Pericardium fibroblast (primary cell): ENCODE measurements around the gene ZBTB20. TPM values are rescaled to one million over a fixed set of nuclear protein-coding genes. Genes with fewer than 3 reads are reported as not detected.

Experiments used
- total RNA-seq: library from RNA; depleted of rRNA; stranded (reverse); fragments of >200 nt; gene quantifications from 2 replicates; pipeline ENCODE4 v1.2.3, GENCODE V29; 2015

The ZBTB20 gene
- total RNA-seq, result 8.9 and 16.2 TPM in 2 replicates

DNA sequence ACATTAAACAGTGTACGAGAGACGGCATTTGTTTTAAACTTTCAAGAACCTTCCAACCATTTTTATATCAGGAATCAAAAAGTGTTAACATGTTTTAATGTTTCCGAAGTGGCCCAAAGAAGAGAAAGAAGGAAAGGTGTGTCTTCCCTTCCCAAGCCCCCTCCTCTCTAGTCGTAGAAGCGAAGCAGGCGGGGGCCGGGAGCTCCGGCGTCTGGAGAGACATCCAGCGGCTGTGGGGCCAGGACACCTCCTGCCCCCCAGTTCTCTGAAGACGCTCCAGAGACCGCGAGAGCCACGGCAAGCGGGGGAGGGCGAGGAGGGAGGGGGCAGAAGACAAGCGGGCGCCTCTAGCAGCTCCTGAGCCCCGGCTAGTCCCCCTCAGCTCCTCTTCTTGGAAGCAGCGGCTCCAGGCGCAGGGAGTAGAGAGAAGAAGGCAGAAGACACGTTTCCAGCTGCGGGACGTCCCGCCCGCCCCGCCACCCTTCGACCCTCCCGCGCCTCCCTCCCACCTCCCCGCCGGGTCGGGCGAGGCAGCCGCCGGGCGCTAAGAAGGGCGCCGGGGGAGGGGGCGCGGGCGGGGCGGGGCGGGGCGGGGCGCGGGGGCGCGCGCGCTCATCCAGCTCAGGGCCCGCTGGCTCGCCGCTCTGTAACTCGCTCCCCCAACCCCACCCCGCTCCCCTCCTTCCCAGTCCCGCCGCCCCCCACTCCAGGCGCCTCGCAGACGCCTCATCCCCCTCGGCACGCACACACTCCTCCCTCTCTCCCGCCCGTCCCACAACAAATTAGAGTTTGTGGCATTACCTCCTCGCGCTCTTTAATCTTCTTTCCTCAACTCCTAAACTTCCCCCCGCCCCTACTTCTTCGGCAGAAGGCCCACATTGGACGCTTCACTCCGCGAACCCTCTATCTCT, at the start of gene ZBTB20:
TSS of gene ZBTB20 (minus strand) at position 871 of the 911 bp plus-strand sequence.

DNA sequence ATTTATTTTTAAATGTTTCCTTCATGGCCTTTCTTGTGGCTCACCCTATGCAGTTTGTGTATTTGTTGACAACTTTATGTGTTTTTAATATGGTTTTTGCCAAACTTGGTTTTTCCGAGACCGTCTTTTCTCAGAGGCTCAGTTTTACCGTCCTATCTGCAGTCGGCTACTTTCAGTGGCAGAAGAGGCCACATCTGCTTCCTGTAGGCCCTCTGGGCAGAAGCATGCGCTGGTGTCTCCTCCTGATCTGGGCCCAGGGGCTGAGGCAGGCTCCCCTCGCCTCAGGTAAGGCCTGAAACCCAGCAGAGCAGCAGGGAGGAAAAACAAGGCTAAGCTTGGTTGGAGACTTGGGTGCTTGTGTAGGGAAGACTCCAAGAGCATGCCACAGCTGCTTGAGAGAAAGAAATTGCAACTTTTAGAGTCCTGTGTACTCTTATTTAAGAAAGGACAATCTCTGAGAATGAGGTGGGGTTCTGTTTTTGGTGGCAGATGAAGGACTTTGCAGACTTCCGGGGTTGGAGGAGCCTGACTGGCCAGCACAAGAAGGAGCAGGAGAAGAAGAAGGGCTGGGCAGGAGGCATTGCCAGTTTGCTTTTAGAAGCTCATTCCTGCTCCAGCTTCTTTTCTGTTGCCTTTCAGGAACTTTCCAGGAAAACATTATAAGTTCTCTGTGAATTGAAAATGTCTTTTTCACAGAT, 853.1 kb downstream of the ZBTB20 start, which contains the start of gene TIGIT:
TSS of gene TIGIT (plus strand) at position 191 of the 698 bp plus-strand sequence. CDS start at position 225, 34 bp downstream.

